Effector CD8-positive, alpha-beta T cell (primary cell): ENCODE measurements around the gene SLC25A29.
"Not testable (repeated sequence)": the region's sequence is repeated elsewhere in the genome, so short reads cannot be mapped to it uniquely, and the experiment has no call there.

Experiments
- DNase-seq: peaks from one replicate; lab custom pipeline; 2025; lab: John Stamatoyannopoulos, UW

SLC25A29 gene

GRCh38 chr14:100312110-100312876 is 6.0 kb upstream of the SLC25A29 start:
- DNase-seq: not testable (repeated sequence)

GRCh38 chr14:100309028-100309737 is 2.9 kb upstream of the SLC25A29 start:
- DNase-seq: no peak

- not testable (repeated sequence) for DNase-seq
Measured at GRCh38 chr14:100308427-100308792, 2.2 kb upstream of the SLC25A29 start.

- DNase-seq: no peak
Measured at GRCh38 chr14:100307766-100308426, 1.7 kb upstream of the SLC25A29 start.

GRCh38 chr14:100306998-100307765 is 938 bp upstream of the SLC25A29 start:
- no peak for DNase-seq

- peak; percentile 19 for DNase-seq
Measured at GRCh38 chr14:100305324-100306100, 732 bp downstream of the SLC25A29 start.

- no peak for DNase-seq
Measured at GRCh38 chr14:100304825-100305323, 1.4 kb downstream of the SLC25A29 start.

- DNase-seq: no peak
Measured at GRCh38 chr14:100303925-100304324, 2.3 kb downstream of the SLC25A29 start.

GRCh38 chr14:100303179-100303578 is 3.1 kb downstream of the SLC25A29 start:
- DNase-seq: no peak

GRCh38 chr14:100302616-100303015 is 3.6 kb downstream of the SLC25A29 start:
- DNase-seq: no peak

GRCh38 chr14:100299238-100299560 is 7.0 kb downstream of the SLC25A29 start:
- no peak for DNase-seq

- no peak for DNase-seq
Measured at GRCh38 chr14:100298551-100299237, 7.5 kb downstream of the SLC25A29 start.

- DNase-seq: no peak
Measured at GRCh38 chr14:100297320-100298300, 8.6 kb downstream of the SLC25A29 start.

- not testable (repeated sequence) for DNase-seq
Measured at GRCh38 chr14:100296729-100297128, 9.5 kb downstream of the SLC25A29 start.

GRCh38 chr14:100296106-100296651 is 10.1 kb downstream of the SLC25A29 start:
- no peak for DNase-seq

- DNase-seq: no peak
Measured at GRCh38 chr14:100295376-100296105, 10.7 kb downstream of the SLC25A29 start.

GRCh38 chr14:100294963-100295330 is 11.3 kb downstream of the SLC25A29 start:
- DNase-seq: no peak

GRCh38 chr14:100294213-100294962 is 11.9 kb downstream of the SLC25A29 start:
- DNase-seq: no peak
